Activated CD4-positive, alpha-beta T cell treated with anti-CD3 and anti-CD28 coated beads for 36 hours (primary cell): ENCODE results near the gene HLA-A. TPM values are rescaled to one million over a fixed set of nuclear protein-coding genes. Genes with fewer than 3 reads are reported as not detected.
A peak's percentile ranks its signal among the peaks of the same experiment; 100 is the strongest.
"Not testable (repeated sequence)": the region's sequence is repeated elsewhere in the genome, so short reads cannot be mapped to it uniquely, and the experiment has no call there.

ENCODE experiments used
- ATAC-seq: fragments of 200-7000 bp; cut with Tn5 transposase; one replicate; pipeline ENCODE4 v1.10.0; 2021; ENCODE audit warnings: mild to moderate bottlenecking, moderate library complexity
- CTCF ChIA-PET: fragments of 350-600 bp; sonication (Branson Sonifier 250); formaldehyde crosslinking; loops from one replicate; lab custom pipeline; 2021; ENCODE audit warnings: antibody characterized with exemption; lab: Charles Lee
- POLR2A ChIA-PET: fragments of 350-600 bp; sonication (Branson Sonifier 250); formaldehyde crosslinking; loops from one replicate; lab custom pipeline; 2021; ENCODE audit warnings: antibody characterized with exemption, inconsistent platforms; lab: Charles Lee
- DNase-seq: peaks from one replicate; pipeline ENCODE4 v3.0.0-alpha.2; 2020
- H3K27ac Mint-ChIP-seq: one replicate; pipeline ENCODE4 v1.8.0; 2021; ENCODE audit warnings: mixed read lengths
- H3K27me3 Mint-ChIP-seq: one replicate; pipeline ENCODE4 v1.8.0; 2021; ENCODE audit warnings: mixed read lengths
- H3K36me3 Mint-ChIP-seq: one replicate; pipeline ENCODE4 v1.8.0; 2021; ENCODE audit warnings: low read depth, mixed read lengths
- H3K4me1 Mint-ChIP-seq: one replicate; pipeline ENCODE4 v1.8.0; 2021; ENCODE audit warnings: mixed read lengths
- H3K4me3 Mint-ChIP-seq: one replicate; pipeline ENCODE4 v1.8.0; 2021; ENCODE audit warnings: mild to moderate bottlenecking, moderate library complexity, mixed read lengths
- H3K9me3 Mint-ChIP-seq: one replicate; pipeline ENCODE4 v1.8.0; 2021; ENCODE audit warnings: low read depth, mixed read lengths
- intact Hi-C, 2 experiments: fragments of 100-400 bp; cut with DNase I in 1 of 2; cut with micrococcal nuclease in 1 of 2; formaldehyde crosslinking; loops; one replicate each; pipeline versions ENCODE4 v1.14.2 to v1.15.1; 2022 to 2024; cut with DNase I, micrococcal nuclease
- total RNA-seq, 2 experiments: library from RNA; stranded (reverse); gene quantifications; one replicate each; pipeline ENCODE4 v1.2.3, GENCODE V29; 2021

The HLA-A gene
- total RNA-seq, 2 experiments from 2014 or later, result 1,053 to 1,189 TPM

DNA sequence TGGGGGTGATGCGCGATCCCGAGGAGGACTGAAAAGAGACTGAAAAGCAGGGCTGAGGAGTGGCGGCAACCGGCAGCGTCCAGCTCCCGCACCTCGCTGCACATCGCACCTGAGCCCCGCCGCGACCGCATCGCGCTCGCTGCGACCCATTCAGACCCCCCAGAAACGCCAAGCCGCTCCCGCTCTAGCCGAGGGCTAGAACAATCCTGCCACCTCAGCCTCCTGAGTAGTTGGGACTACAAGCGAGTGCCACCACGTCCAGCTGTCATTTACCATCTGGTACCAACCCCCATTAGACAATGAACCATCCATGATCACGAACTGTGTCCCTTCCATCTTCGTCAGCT lies 33.2 kb downstream of the HLA-A start:
- POLR2A ChIA-PET, result no interaction called here
- DNase-seq (peak; percentile 20), ATAC-seq (no peak)
- peaks cover 37% of the 10 kb centered on the region for H3K27me3 Mint-ChIP-seq
- H3K36me3 Mint-ChIP-seq, result no peaks in the 10 kb centered on the region
- H3K4me1 Mint-ChIP-seq, result peaks cover 26% of the 10 kb centered on the region
- peak overlapping the region; percentile 71 for H3K4me3 Mint-ChIP-seq
- CTCF ChIA-PET, result interaction anchor here (0.7 to 1.3 kb wide), 7 partner anchors 8 to 369 kb away, joined by 3 to 6 read pairs (median 4); partner anchors contain the start of gene RPP21
- peak overlapping the region; percentile 53 for H3K27ac Mint-ChIP-seq
- intact Hi-C loops, result no loop called here
- no peaks in the 10 kb centered on the region for H3K9me3 Mint-ChIP-seq

GRCh38 chr6:29976253-29976587 lies 33.9 kb downstream of the HLA-A start:
- H3K36me3 Mint-ChIP-seq, result no peaks in the 10 kb centered on the region
- ChIA-PET POLR2A (no interaction called here), CTCF (interaction anchor here (0.7 to 1.4 kb wide), 5 partner anchors 9 to 369 kb away, joined by 3 to 6 read pairs (median 4); partner anchors contain the start of gene RPP21)
- peaks cover 26% of the 10 kb centered on the region for H3K4me1 Mint-ChIP-seq
- intact Hi-C loops, result loop anchor here in 1 of 2 experiments (1.0 kb wide), 1 partner anchor 9 kb away; no protein-coding TSS in a partner anchor
- no peaks in the 10 kb centered on the region for H3K9me3 Mint-ChIP-seq
- DNase-seq (no peak), ATAC-seq (no peak)
- no peak overlapping the region for H3K27ac Mint-ChIP-seq
- peaks cover 37% of the 10 kb centered on the region for H3K27me3 Mint-ChIP-seq
- H3K4me3 Mint-ChIP-seq, result peak overlapping the region; percentile 71

GRCh38 chr6:29976588-29977424 lies 34.5 kb downstream of the HLA-A start:
- no peaks in the 10 kb centered on the region for H3K36me3 Mint-ChIP-seq
- DNase-seq (peak; percentile 77), ATAC-seq (peak; percentile 86)
- no peaks in the 10 kb centered on the region for H3K9me3 Mint-ChIP-seq
- POLR2A ChIA-PET, result interaction anchor here (0.5 kb wide), 1 partner anchor 96 kb away, joined by 6 read pairs; no protein-coding TSS in a partner anchor
- intact Hi-C loops, result loop anchor here in 1 of 2 experiments (1.0 kb wide), 2 partner anchors 10 to 129 kb away; no protein-coding TSS in a partner anchor
- H3K4me1 Mint-ChIP-seq, result peaks cover 26% of the 10 kb centered on the region
- CTCF ChIA-PET, result interaction anchor here (0.6 to 1.5 kb wide), 9 partner anchors 9 to 324 kb away, joined by 3 to 8 read pairs (median 4); no protein-coding TSS in a partner anchor
- peak overlapping the region; percentile 57 for H3K27ac Mint-ChIP-seq
- H3K27me3 Mint-ChIP-seq, result peaks cover 37% of the 10 kb centered on the region
- H3K4me3 Mint-ChIP-seq, result peak overlapping the region; percentile 71

DNA sequence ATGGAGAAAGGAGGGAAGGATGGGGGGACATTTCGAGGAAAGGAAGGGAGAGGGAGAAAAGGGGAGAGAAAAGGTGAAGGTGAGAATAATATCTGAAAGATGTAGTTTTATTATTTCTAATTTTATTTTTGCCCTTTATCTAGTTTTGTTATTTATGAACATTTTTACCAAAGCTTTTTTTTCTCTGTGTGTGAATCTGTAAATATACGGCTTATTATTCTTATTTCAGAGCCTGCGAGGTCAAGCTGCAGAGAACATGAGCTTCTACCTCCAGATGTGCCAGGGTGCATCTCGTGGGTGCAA lies 35.0 kb downstream of the HLA-A start:
- Mint-ChIP-seq H3K36me3 (no peaks in the 10 kb centered on the region), H3K27ac (no peak overlapping the region), H3K4me1 (peaks cover 25% of the 10 kb centered on the region), H3K27me3 (peaks cover 36% of the 10 kb centered on the region), H3K4me3 (peak overlapping the region; percentile 71), H3K9me3 (no peaks in the 10 kb centered on the region)
- intact Hi-C loops, result loop anchor here in 1 of 2 experiments (1.0 kb wide), 1 partner anchor 129 kb away; no protein-coding TSS in a partner anchor
- no peak for DNase-seq
- POLR2A ChIA-PET, result interaction anchor here (0.5 kb wide), 1 partner anchor 97 kb away, joined by 6 read pairs; no protein-coding TSS in a partner anchor
- CTCF ChIA-PET, result interaction anchor here (0.7 to 1.5 kb wide), 7 partner anchors 9 to 217 kb away, joined by 3 to 8 read pairs (median 3); no protein-coding TSS in a partner anchor
- no peak for ATAC-seq

DNA sequence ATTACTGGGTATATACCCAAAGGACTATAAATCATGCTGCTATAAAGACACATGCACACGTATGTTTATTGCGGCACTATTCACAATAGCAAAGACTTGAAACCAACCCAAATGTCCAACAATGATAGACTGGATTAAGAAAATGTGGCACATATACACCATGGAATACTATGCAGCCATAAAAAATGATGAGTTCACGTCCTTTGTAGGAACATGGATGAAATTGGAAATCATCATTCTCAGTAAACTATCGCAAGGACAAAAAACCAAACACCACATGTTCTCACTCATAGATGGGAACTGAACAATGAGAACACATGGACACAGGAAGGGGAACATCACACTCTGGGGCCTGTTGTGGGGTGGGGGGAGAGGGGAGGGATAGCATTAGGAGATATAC lies 37.7 kb downstream of the HLA-A start:
- Mint-ChIP-seq H3K4me1 (peaks cover 19% of the 10 kb centered on the region), H3K27me3 (peaks cover 19% of the 10 kb centered on the region)
- POLR2A ChIA-PET, H3K27ac Mint-ChIP-seq, intact Hi-C loops, H3K36me3 Mint-ChIP-seq, H3K4me3 Mint-ChIP-seq, DNase-seq, ATAC-seq, H3K9me3 Mint-ChIP-seq: not testable (repeated sequence)
- CTCF ChIA-PET, result interaction anchor here (0.8 kb wide), 1 partner anchor 119 kb away, joined by 4 read pairs; no protein-coding TSS in a partner anchor

DNA sequence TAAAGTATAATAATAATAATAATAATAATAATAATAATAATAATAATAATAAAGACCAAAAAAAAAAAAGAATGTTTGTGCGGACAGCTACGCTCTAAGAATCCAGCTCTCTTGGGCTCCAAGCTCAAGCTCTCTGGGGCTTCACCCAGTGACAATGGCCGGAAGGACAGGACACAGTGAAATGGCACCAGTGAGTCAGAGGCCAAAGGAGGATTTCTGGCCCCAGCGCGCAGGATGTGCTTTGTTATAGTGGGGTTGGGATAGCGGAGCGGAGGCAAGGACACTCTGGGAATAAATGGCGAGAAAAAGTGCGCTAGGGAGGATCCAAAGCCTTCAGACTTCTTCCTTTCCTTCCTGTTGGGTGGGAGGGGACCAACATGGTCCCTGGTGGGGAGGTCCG lies 38.2 kb downstream of the HLA-A start:
- Mint-ChIP-seq H3K4me3 (no peak overlapping the region), H3K27me3 (peaks cover 14% of the 10 kb centered on the region), H3K9me3 (no peaks in the 10 kb centered on the region), H3K4me1 (peaks cover 15% of the 10 kb centered on the region), H3K27ac (no peak overlapping the region), H3K36me3 (no peaks in the 10 kb centered on the region)
- intact Hi-C loops, result no loop called here
- DNase-seq (no peak), ATAC-seq (no peak)
- ChIA-PET CTCF (interaction anchor here (0.8 kb wide), 1 partner anchor 120 kb away, joined by 4 read pairs; no protein-coding TSS in a partner anchor), POLR2A (no interaction called here)

DNA sequence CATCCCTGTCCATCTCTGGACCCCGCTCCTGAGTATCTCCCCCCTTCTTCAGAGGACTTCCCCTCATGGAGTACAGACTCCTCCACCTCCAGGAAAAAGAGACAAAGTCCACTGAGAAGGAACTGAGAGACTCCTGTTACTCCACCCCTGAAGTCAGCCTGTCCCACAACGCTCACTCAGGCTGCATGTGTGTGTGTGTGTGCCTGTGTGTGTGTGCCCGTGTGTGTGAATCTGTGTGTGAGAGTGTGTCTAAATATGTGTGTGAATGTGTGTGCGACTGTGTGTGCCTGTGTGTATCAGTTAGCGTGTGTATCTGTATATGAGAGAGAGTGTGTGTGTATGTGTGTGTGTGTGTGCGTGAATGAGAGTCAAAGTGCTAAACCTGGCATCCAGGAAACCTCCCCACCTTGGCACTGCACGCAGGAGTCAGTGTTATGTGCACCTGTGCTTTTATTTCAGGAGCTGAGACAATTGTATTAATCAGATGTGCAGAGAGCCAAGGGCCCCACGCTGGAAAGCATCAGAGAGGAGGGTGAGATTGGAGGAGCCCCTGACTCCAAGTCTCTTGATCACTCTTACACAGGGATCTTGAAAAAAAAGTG lies 39.0 kb downstream of the HLA-A start:
- Mint-ChIP-seq H3K27me3 (peaks cover 7% of the 10 kb centered on the region), H3K36me3 (no peaks in the 10 kb centered on the region), H3K27ac (no peak overlapping the region), H3K4me3 (no peak overlapping the region), H3K9me3 (no peaks in the 10 kb centered on the region), H3K4me1 (peaks cover 7% of the 10 kb centered on the region)
- ATAC-seq, result no peak
- ChIA-PET CTCF (no interaction called here), POLR2A (no interaction called here)
- DNase-seq, result no peak
- intact Hi-C loops, result no loop called here

DNA sequence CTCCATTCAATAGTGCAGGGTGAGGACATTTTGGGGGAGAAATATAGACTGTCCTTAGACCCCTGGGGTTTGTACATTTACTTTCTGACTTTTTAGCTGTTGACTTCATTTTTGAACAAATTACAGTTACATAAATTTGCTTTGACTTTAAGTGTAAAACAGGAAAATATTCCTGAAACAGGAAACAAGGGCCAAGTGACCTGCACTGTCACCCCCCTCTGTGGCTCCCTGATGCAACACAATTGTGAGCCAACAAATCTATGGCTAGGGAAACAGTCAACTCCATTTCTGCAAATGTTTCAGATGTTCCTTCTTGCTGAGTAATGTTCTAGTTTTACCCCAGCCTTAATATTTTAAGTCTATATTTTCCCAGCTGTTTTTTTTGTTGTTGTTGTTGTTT lies 39.8 kb downstream of the HLA-A start:
- ChIA-PET POLR2A (no interaction called here), CTCF (no interaction called here)
- DNase-seq (no peak), ATAC-seq (no peak)
- no peak overlapping the region for H3K4me3 Mint-ChIP-seq
- H3K36me3 Mint-ChIP-seq, result no peaks in the 10 kb centered on the region
- peaks cover 2% of the 10 kb centered on the region for H3K4me1 Mint-ChIP-seq
- H3K27me3 Mint-ChIP-seq, result peaks cover 4% of the 10 kb centered on the region
- no peaks in the 10 kb centered on the region for H3K9me3 Mint-ChIP-seq
- no peak overlapping the region for H3K27ac Mint-ChIP-seq
- intact Hi-C loops, result no loop called here

DNA sequence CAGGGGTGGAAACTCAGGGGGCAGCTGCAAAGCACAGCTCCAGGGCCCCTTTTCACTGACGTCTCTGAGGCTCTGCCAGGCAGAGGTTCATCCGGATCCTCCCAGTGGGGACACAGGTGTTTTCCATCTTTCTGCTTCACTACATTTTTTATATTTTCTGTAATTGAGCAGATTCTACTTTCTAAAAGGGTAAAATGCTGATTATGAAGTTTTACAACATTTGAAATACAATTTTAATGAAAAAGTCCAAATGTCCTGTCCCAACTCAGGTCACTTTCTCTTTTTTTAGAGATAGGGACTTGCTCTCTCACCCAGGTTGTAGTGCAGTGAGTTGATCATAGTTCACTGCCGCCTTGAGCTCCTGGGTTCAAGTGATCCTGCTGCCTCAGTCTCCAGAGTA lies 41.9 kb downstream of the HLA-A start:
- ATAC-seq (no peak), DNase-seq (no peak)
- ChIA-PET CTCF (interaction anchor here (0.8 kb wide), 1 partner anchor 82 kb away, joined by 4 read pairs; no protein-coding TSS in a partner anchor), POLR2A (no interaction called here)
- Mint-ChIP-seq H3K4me3 (no peak overlapping the region), H3K27me3 (peaks cover 6% of the 10 kb centered on the region), H3K4me1 (no peaks in the 10 kb centered on the region), H3K27ac (no peak overlapping the region), H3K36me3 (no peaks in the 10 kb centered on the region), H3K9me3 (no peaks in the 10 kb centered on the region)
- intact Hi-C loops, result no loop called here

GRCh38 chr6:29984992-29985391 lies 42.7 kb downstream of the HLA-A start:
- H3K27ac Mint-ChIP-seq, result no peak overlapping the region
- H3K4me1 Mint-ChIP-seq, result no peaks in the 10 kb centered on the region

DNA sequence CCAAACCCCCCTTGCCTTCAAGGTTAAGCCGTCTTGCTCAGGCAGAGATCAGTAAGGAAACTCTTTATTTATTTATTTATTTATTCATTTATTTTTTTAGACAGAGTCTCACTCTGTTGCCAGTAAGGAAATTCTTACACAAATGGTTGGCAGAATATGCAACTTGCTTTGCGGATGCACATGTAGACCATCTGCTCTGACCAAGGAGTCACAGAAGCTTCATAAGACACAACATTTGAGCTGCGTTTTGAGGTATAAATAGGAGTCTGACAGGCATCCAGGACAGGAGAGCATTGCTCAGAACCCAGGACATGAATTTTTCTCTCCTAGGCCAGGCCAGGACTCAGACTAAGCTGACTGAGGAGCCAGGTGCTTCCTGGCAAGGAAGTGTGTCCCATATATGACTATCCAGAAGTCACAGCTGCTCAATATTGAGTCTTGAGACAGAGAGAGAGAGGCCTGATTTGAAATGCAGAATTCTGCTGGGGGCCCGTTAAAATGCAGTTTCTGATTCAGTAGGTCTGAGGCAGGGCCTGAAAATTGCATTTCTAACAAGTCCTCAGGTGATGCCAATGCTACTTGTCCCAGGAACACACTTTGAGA lies 43.9 kb downstream of the HLA-A start:
- ATAC-seq (no peak), DNase-seq (no peak)
- Mint-ChIP-seq H3K9me3 (no peaks in the 10 kb centered on the region), H3K36me3 (no peaks in the 10 kb centered on the region), H3K4me1 (no peaks in the 10 kb centered on the region), H3K27ac (no peak overlapping the region), H3K27me3 (peaks cover 8% of the 10 kb centered on the region), H3K4me3 (no peak overlapping the region)
- intact Hi-C loops, result no loop called here
- ChIA-PET CTCF (interaction anchor here (0.7 to 1.0 kb wide), 4 partner anchors 9 to 25 kb away, joined by 3 to 4 read pairs (median 3); no protein-coding TSS in a partner anchor), POLR2A (interaction anchor here (0.6 kb wide), 1 partner anchor 20 kb away, joined by 3 read pairs; no protein-coding TSS in a partner anchor)

More at GRCh38 chr6:29984992-29985391, 42.7 kb downstream of the HLA-A start:
- ATAC-seq (no peak), DNase-seq (no peak)
- Mint-ChIP-seq H3K4me3 (no peak overlapping the region), H3K27me3 (peaks cover 8% of the 10 kb centered on the region), H3K9me3 (no peaks in the 10 kb centered on the region), H3K36me3 (no peaks in the 10 kb centered on the region)
- ChIA-PET POLR2A (interaction anchor here (0.7 kb wide), 1 partner anchor 85 kb away, joined by 4 read pairs; no protein-coding TSS in a partner anchor), CTCF (interaction anchor here (0.6 to 0.9 kb wide), 3 partner anchors 16 to 282 kb away, joined by 3 to 4 read pairs (median 3); no protein-coding TSS in a partner anchor)
- intact Hi-C loops, result no loop called here
